HCT116 (cell line): ENCODE results near the gene PDXK. TPM values are rescaled to one million over a fixed set of nuclear protein-coding genes. Genes with fewer than 3 reads are reported as not detected.
A peak's percentile ranks its signal among the peaks of the same experiment; 100 is the strongest.

ENCODE experiments used
- ATAC-seq: fragments of 200-7000 bp; cut with Tn5 transposase; 2 replicates; pipeline ENCODE4 v1.9.1; 2020; ENCODE audit warnings: mild to moderate bottlenecking, moderate library complexity
- BruUV-seq: library from RNA; stranded (reverse); fragments of 400-500 nt; replicated peaks from 2 replicates; lab custom pipeline; 2021; lab: Mats Ljungman, UMichigan
- CTCF ChIA-PET: fragments of 300-600 bp; sonication (Branson Sonifier 250); formaldehyde crosslinking; loops from one replicate; lab custom pipeline; 2021; ENCODE audit warnings: antibody characterized with exemption; lab: Charles Lee
- POLR2A ChIA-PET: fragments of 300-600, 350-600 bp; sonication (Branson Sonifier 250); formaldehyde crosslinking; loops from one replicate; lab custom pipeline; 2021; ENCODE audit warnings: antibody characterized with exemption; lab: Charles Lee
- RAD21 ChIA-PET, 2 experiments: fragments of 300-600 bp; sonication (Branson Sonifier 250); formaldehyde crosslinking; loops; one replicate each; lab custom pipeline; 2023; ENCODE audit warnings: low total read pairs in 2 of 2; ENCODE audit not compliant: uncharacterized antibody in 2 of 2, unreplicated experiment in 2 of 2, low non-redundant PET in 1 of 2; lab: Charles Lee
- DNase-seq: peaks from one replicate; pipeline ENCODE4 v3.0.0-alpha.2; 2010; ENCODE audit warnings: low read depth, low spot score
- H2AFZ ChIP-seq: fragments of 200-600 bp; shearing (Covaris generic), sonication (generic); 2 replicates; pipeline ENCODE4 v1.6.1; 2017; ENCODE audit warnings: low read depth, mixed run types, mixed read lengths, antibody characterized with exemption, low read length; ENCODE audit not compliant: poor library complexity, severe bottlenecking
- H3K27ac ChIP-seq: 2 replicates; pipeline ENCODE4 v1.5.1; 2012; ENCODE audit warnings: low read depth, low read length
- H3K27me3 ChIP-seq: fragments of 200-600 bp; sonication (generic); 2 replicates; pipeline ENCODE4 v1.6.1; 2016; ENCODE audit warnings: mixed run types, low read length, mixed read lengths; ENCODE audit not compliant: insufficient read depth
- H3K36me3 ChIP-seq, 2 experiments: fragments of 200-500 bp in 1 of 2; fragments of 200-600 bp in 1 of 2; sonication (Bioruptor generic) in 1 of 2; sonication (generic) in 1 of 2; 2 replicates each; pipeline versions ENCODE4 v1.5.1 to v1.6.1; 2014 to 2016; ENCODE audit warnings: low read length in 2 of 2, inconsistent platforms in 1 of 2, mixed read lengths in 1 of 2, mixed run types in 1 of 2; ENCODE audit not compliant: insufficient read depth in 2 of 2, control insufficient read depth in 1 of 2
- H3K4me1 ChIP-seq, 2 experiments: fragments of 200-600 bp in 1 of 2; sonication (generic) in 1 of 2; 2 replicates each; pipeline versions ENCODE4 v1.5.1 to v1.6.1; 2012 to 2017; ENCODE audit warnings: low read length in 2 of 2, inconsistent platforms in 1 of 2, mild to moderate bottlenecking in 1 of 2, mixed read lengths in 1 of 2, mixed run types in 1 of 2, moderate library complexity in 1 of 2; ENCODE audit not compliant: insufficient read depth in 2 of 2, control insufficient read depth in 1 of 2
- H3K4me2 ChIP-seq: fragments of 200-600 bp; sonication (generic); 2 replicates; pipeline ENCODE4 v1.6.1; 2017; ENCODE audit warnings: mixed run types, low read length, mixed read lengths
- H3K4me3 ChIP-seq, 2 experiments: fragments of 200-600 bp in 1 of 2; sonication (generic) in 1 of 2; replicated peaks in 1 of 2; 2 replicates each; pipeline ENCODE4 v1.5.1; 2011 to 2016; ENCODE audit warnings: low read length in 2 of 2, control low read depth in 1 of 2, low read depth in 1 of 2, mild to moderate bottlenecking in 1 of 2, mixed read lengths in 1 of 2, mixed run types in 1 of 2
- H3K79me2 ChIP-seq: fragments of 200-600 bp; sonication (generic); 2 replicates; pipeline ENCODE4 v1.6.1; 2017; ENCODE audit warnings: mild to moderate bottlenecking, mixed run types, low read length, moderate library complexity, mixed read lengths; ENCODE audit not compliant: insufficient read depth
- H3K9ac ChIP-seq: fragments of 200-600 bp; sonication (generic); 2 replicates; pipeline ENCODE4 v1.6.1; 2016; ENCODE audit warnings: low read length, mixed read lengths
- H3K9me2 ChIP-seq: fragments of 200-600 bp; sonication (generic), shearing (Covaris generic); 2 replicates; pipeline ENCODE4 v1.6.1; 2017; ENCODE audit warnings: mixed run types, mild to moderate bottlenecking, moderate library complexity; ENCODE audit not compliant: insufficient read depth
- H3K9me3 ChIP-seq, 2 experiments: fragments of 200-500 bp in 1 of 2; fragments of 200-600 bp in 1 of 2; sonication (Bioruptor generic) in 1 of 2; sonication (generic) in 1 of 2; 2 replicates each; pipeline ENCODE4 v1.6.1; 2014 to 2017; ENCODE audit warnings: low read length in 2 of 2, mixed read lengths in 2 of 2, inconsistent platforms in 1 of 2, low read depth in 1 of 2, mild to moderate bottlenecking in 1 of 2, mixed run types in 1 of 2, moderate library complexity in 1 of 2; ENCODE audit not compliant: control insufficient read depth in 1 of 2, insufficient read depth in 1 of 2
- H4K20me1 ChIP-seq: fragments of 200-600 bp; sonication (generic), shearing (Covaris generic); 2 replicates; pipeline ENCODE4 v1.6.1; 2017; ENCODE audit warnings: mixed run types, mild to moderate bottlenecking, moderate library complexity; ENCODE audit not compliant: insufficient read depth
- CBX3 ChIP-seq: IDR thresholded peaks from 2 replicates; pipeline ENCODE4 v1.6.1; 2012; ENCODE audit warnings: low read depth
- CEBPB ChIP-seq: IDR thresholded peaks from 2 replicates; pipeline ENCODE4 v1.6.1; 2012; ENCODE audit warnings: low read depth
- ELF1 ChIP-seq: IDR thresholded peaks from 2 replicates; pipeline ENCODE4 v1.6.1; 2012; ENCODE audit warnings: low read depth, borderline replicate concordance
- EZH2 ChIP-seq: fragments of 200-600 bp; sonication (generic); IDR thresholded peaks from 2 replicates; pipeline ENCODE4 v1.6.1; 2017; ENCODE audit warnings: antibody characterized with exemption, mixed run types
- EZH2phosphoT487 ChIP-seq: fragments of 200-600 bp; IDR thresholded peaks from 2 replicates; pipeline ENCODE4 v1.6.1; 2018; ENCODE audit warnings: antibody characterized with exemption, borderline replicate concordance
- FOSL1 ChIP-seq: IDR thresholded peaks from 2 replicates; pipeline ENCODE4 v1.6.1; 2012; ENCODE audit warnings: low read depth
- RAD21 ChIP-seq: IDR thresholded peaks from 2 replicates; pipeline ENCODE4 v1.6.1; 2012; ENCODE audit warnings: low read depth, mild to moderate bottlenecking
- SP1 ChIP-seq: IDR thresholded peaks from 2 replicates; pipeline ENCODE4 v1.6.1; 2012; ENCODE audit warnings: low read depth
- SRF ChIP-seq: IDR thresholded peaks from 2 replicates; pipeline ENCODE4 v1.6.1; 2012; ENCODE audit warnings: low read depth
- ZNF274 ChIP-seq: fragments of 200-500 bp; sonication (Bioruptor generic); IDR thresholded peaks from 2 replicates; pipeline ENCODE4 v1.6.1; 2014; ENCODE audit warnings: mild to moderate bottlenecking, low read depth, low read length, inconsistent platforms
- intact Hi-C: fragments of 100-400 bp; cut with micrococcal nuclease; formaldehyde crosslinking; loops from 2 replicates; pipeline ENCODE4 v1.10.0; 2022
- total RNA-seq: library from RNA; stranded (reverse); gene quantifications from one replicate; pipeline ENCODE4 v1.2.1, GENCODE V29; 2021; ENCODE audit not compliant: unreplicated experiment
- TF ChIP-seq, protein P1 (sequence below): IDR thresholded peaks from 2 replicates; pipeline ENCODE4 v1.6.1; 2012
- TF ChIP-seq, protein P2 (sequence below): IDR thresholded peaks from 2 replicates; pipeline ENCODE4 v1.6.1; 2011; ENCODE audit warnings: mild to moderate bottlenecking, low read length, moderate library complexity; ENCODE audit not compliant: insufficient replicate concordance; ENCODE audit errors: extremely low read depth
- TF ChIP-seq, protein P3 (sequence below), 3 experiments: fragments of 200-600 bp in 1 of 3; sonication (generic) in 1 of 3; IDR thresholded peaks in 2 of 3; conservative IDR thresholded peaks in 1 of 3; 2 replicates each; pipeline ENCODE4 v1.5.1; 2012 to 2017; ENCODE audit warnings: low read depth in 2 of 3, low read length in 2 of 3, antibody characterized with exemption in 1 of 3, borderline replicate concordance in 1 of 3, control low read depth in 1 of 3, mild to moderate bottlenecking in 1 of 3, mixed read lengths in 1 of 3, mixed run types in 1 of 3, moderate library complexity in 1 of 3; ENCODE audit not compliant: insufficient read depth in 1 of 3

The PDXK gene
- total RNA-seq, 1 experiment from 2014 or later: 127 TPM

DNA sequence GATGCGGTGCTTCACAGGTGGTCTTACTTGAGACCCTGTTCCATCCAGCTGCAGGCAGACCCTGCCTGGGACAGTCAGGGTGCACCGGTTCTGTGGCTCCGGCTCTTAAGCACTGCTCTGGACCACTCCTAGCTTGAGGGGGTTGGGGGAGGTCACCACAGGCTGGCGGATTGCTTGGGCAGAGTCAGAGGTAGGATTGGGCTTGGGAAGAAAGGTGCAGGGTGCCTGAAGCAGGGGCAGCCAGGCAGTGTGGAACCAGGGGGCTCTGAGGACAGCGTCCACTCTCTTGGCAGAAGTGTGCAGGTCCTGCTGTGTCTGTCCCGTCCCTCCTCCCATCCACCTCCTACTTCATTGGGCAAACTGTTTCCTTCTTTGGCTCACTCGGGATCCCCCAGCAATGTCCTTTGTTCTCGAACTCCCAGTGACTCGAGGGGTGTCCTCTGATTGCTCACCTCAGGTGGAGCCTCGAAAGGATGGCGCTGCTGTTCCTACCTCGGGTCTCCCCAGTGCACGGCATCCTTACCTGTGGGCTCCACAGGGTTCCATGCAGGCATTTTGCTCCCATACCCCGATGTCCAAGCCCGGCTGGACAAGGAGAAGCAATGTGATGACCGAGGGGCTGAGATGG, 1.7 kb downstream of the PDXK start:
- H3K4me3 ChIP-seq: peak overlapping the region; percentile 96 to 99
- ATAC-seq (no peak), DNase-seq (no peak)
- CTCF ChIA-PET: no interaction called here
- peaks cover 63% of the 10 kb centered on the region for H3K79me2 ChIP-seq
- H3K4me2 ChIP-seq: peak overlapping the region; percentile 99
- H3K4me1 ChIP-seq: peaks cover 32 to 67% of the 10 kb centered on the region in 2 experiments
- RAD21 ChIA-PET: no interaction called here
- H4K20me1 ChIP-seq: peaks cover 5% of the 10 kb centered on the region; the same call in 1 of the 2 replicates
- H3K27me3 ChIP-seq: no peaks in the 10 kb centered on the region
- H3K9me2 ChIP-seq: no peaks in the 10 kb centered on the region
- no peaks in the 10 kb centered on the region for H3K9me3 ChIP-seq
- H3K27ac ChIP-seq: peak overlapping the region; percentile 72; the same call in 1 of the 2 replicates
- TSS peak; percentile 35 for BruUV-seq
- peak overlapping the region; percentile 99 for H3K9ac ChIP-seq
- no peak for TF ChIP-seq CBX3
- TF ChIP-seq FOSL1: no peak
- TF ChIP-seq RAD21: no peak
- TF ChIP-seq EZH2phosphoT487: no peak
- POLR2A ChIA-PET: no interaction called here
- no peak overlapping the region for H2AFZ ChIP-seq
- intact Hi-C loops: no loop called here
- H3K36me3 ChIP-seq: peaks cover 3 to 22% of the 10 kb centered on the region in 2 experiments; a peak in 1 of 4 replicates

DNA sequence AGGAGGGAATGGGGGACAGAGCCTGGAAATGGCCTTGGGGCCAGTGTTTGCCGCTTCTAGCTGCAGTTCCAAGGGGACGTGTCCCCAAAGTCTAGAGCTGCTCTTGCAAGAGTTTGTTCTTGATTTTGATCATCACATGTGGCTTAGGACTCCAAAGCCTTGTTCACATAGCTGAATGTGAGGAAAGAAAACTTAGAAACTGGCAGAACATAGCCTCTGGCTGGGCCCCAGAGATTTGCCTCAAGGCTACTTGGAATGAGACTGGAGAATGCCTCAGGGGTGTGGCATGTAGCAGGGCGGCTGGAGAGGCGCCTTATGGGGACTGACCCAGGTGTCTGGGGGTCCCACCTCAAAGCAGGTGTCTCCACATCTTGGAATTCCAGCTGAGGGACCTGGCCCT, 2.3 kb downstream of the PDXK start:
- RAD21 ChIA-PET: no interaction called here
- H3K27ac ChIP-seq: 0 out of 2 replicates have a peak overlapping the region, but pooled peaks have one; percentile 72
- POLR2A ChIA-PET: no interaction called here

More for the DNA sequence above, 2.3 kb downstream of the PDXK start:
- Histone ChIP-seq H4K20me1 (peaks cover 5% of the 10 kb centered on the region; the same call in 1 of the 2 replicates), H3K4me1 (peaks cover 37 to 71% of the 10 kb centered on the region in 2 experiments), H3K4me3 (0 out of 4 replicates have a peak overlapping the region, but pooled peaks of 1 of the 2 experiments have one; percentile 99), H3K79me2 (peaks cover 69% of the 10 kb centered on the region), H3K9me2 (no peaks in the 10 kb centered on the region), H2AFZ (no peak overlapping the region), H3K9me3 (no peaks in the 10 kb centered on the region), H3K9ac (peak overlapping the region; percentile 99; the same call in 1 of the 2 replicates), H3K36me3 (peaks cover 3 to 22% of the 10 kb centered on the region in 2 experiments; a peak in 1 of 4 replicates), H3K4me2 (peak overlapping the region; percentile 99), H3K27me3 (no peaks in the 10 kb centered on the region)
- TF ChIP-seq ELF1: no peak
- TF ChIP-seq EZH2phosphoT487: no peak
- no peak for TF ChIP-seq CEBPB
- TF ChIP-seq CBX3: no peak
- TF ChIP-seq, protein P1, sequence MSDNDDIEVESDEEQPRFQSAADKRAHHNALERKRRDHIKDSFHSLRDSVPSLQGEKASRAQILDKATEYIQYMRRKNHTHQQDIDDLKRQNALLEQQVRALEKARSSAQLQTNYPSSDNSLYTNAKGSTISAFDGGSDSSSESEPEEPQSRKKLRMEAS: no peak
- no peak for TF ChIP-seq EZH2
- no peak for TF ChIP-seq SRF
- no peak for TF ChIP-seq SP1
- TF ChIP-seq, protein P2, sequence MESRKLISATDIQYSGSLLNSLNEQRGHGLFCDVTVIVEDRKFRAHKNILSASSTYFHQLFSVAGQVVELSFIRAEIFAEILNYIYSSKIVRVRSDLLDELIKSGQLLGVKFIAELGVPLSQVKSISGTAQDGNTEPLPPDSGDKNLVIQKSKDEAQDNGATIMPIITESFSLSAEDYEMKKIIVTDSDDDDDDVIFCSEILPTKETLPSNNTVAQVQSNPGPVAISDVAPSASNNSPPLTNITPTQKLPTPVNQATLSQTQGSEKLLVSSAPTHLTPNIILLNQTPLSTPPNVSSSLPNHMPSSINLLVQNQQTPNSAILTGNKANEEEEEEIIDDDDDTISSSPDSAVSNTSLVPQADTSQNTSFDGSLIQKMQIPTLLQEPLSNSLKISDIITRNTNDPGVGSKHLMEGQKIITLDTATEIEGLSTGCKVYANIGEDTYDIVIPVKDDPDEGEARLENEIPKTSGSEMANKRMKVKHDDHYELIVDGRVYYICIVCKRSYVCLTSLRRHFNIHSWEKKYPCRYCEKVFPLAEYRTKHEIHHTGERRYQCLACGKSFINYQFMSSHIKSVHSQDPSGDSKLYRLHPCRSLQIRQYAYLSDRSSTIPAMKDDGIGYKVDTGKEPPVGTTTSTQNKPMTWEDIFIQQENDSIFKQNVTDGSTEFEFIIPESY: no peak
- TF ChIP-seq, protein P3, sequence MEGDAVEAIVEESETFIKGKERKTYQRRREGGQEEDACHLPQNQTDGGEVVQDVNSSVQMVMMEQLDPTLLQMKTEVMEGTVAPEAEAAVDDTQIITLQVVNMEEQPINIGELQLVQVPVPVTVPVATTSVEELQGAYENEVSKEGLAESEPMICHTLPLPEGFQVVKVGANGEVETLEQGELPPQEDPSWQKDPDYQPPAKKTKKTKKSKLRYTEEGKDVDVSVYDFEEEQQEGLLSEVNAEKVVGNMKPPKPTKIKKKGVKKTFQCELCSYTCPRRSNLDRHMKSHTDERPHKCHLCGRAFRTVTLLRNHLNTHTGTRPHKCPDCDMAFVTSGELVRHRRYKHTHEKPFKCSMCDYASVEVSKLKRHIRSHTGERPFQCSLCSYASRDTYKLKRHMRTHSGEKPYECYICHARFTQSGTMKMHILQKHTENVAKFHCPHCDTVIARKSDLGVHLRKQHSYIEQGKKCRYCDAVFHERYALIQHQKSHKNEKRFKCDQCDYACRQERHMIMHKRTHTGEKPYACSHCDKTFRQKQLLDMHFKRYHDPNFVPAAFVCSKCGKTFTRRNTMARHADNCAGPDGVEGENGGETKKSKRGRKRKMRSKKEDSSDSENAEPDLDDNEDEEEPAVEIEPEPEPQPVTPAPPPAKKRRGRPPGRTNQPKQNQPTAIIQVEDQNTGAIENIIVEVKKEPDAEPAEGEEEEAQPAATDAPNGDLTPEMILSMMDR (IDR thresholded peaks at IDR 0.05 in 2 of 3, conservative IDR thresholded peaks at IDR 0.05 in 1 of 3; ENCODE audit: borderline replicate concordance in 1 of 3, insufficient read depth in 1 of 3, low read depth in 2 of 3, low read length in 2 of 3): no peak
- TF ChIP-seq ZNF274: no peak
- CTCF ChIA-PET: no interaction called here
- ATAC-seq (no peak), DNase-seq (no peak)
- intact Hi-C loops: no loop called here
- BruUV-seq: no TSS peak
